Umbilical cord (tissue), 2 donors: ENCODE data around the gene RNF181. TPM values are rescaled to one million over a fixed set of nuclear protein-coding genes. Genes with fewer than 3 reads are reported as not detected.
"Not testable (repeated sequence)": the region's sequence is repeated elsewhere in the genome, so short reads cannot be mapped to it uniquely, and the experiment has no call there.

ENCODE experiments used
- DNase-seq: peaks from one replicate; pipeline ENCODE4 v3.0.0-alpha.2; 2015; ENCODE audit warnings: low spot score
- total RNA-seq: library from RNA; depleted of rRNA; stranded (reverse); fragments of >200 nt; gene quantifications from one replicate; pipeline ENCODE4 v1.2.3, GENCODE V29; 2014; ENCODE audit warnings: low replicate concordance; ENCODE audit not compliant: insufficient read depth

RNF181 gene
- total RNA-seq, 1 donor from 2014 or later, result 76.3 TPM

- peak; percentile 49 for DNase-seq
Measured at GRCh38 chr2:85577386-85578242, 17.9 kb upstream of the RNF181 start, which contains the start of gene VAMP8. Gene VAMP8 (plus strand): TSS chr2:85577586. CDS start chr2:85577647, 61 bp downstream.

- peak; percentile 86 for DNase-seq
Measured at GRCh38 chr2:85578243-85579180, 17.0 kb upstream of the RNF181 start.

- peak; percentile 70 for DNase-seq
Measured at GRCh38 chr2:85579266-85579935, 16.1 kb upstream of the RNF181 start.

- no peak for DNase-seq
Measured at GRCh38 chr2:85580206-85580605, 15.3 kb upstream of the RNF181 start.

- DNase-seq, result no peak
Measured at GRCh38 chr2:85582492-85582891, 13.1 kb upstream of the RNF181 start.

- DNase-seq, result no peak
Measured at GRCh38 chr2:85583667-85584353, 11.7 kb upstream of the RNF181 start.

- DNase-seq, result peak; percentile 40
Measured at GRCh38 chr2:85584354-85584856, 11.1 kb upstream of the RNF181 start, which contains the start of gene VAMP5. Gene VAMP5 (plus strand): TSS chr2:85584431. CDS start chr2:85584491, 60 bp downstream.

GRCh38 chr2:85584857-85585780 lies 10.4 kb upstream of the RNF181 start:
- peak; percentile 32 for DNase-seq

- DNase-seq, result peak; percentile 38
Measured at GRCh38 chr2:85585781-85586105, 9.8 kb upstream of the RNF181 start.

GRCh38 chr2:85588236-85588635 lies 7.3 kb upstream of the RNF181 start:
- no peak for DNase-seq

GRCh38 chr2:85588645-85589044 lies 6.9 kb upstream of the RNF181 start:
- DNase-seq, result no peak

- DNase-seq, result no peak
Measured at GRCh38 chr2:85589181-85589580, 6.4 kb upstream of the RNF181 start.

- DNase-seq, result peak; percentile 80
Measured at GRCh38 chr2:85589982-85590791, 5.4 kb upstream of the RNF181 start.

- DNase-seq, result no peak
Measured at GRCh38 chr2:85590950-85591349, 4.6 kb upstream of the RNF181 start.

- DNase-seq, result no peak
Measured at GRCh38 chr2:85591563-85591962, 4.0 kb upstream of the RNF181 start.

GRCh38 chr2:85592299-85592698 lies 3.2 kb upstream of the RNF181 start:
- DNase-seq, result not testable (repeated sequence)

GRCh38 chr2:85593023-85593422 lies 2.5 kb upstream of the RNF181 start:
- no peak for DNase-seq

- no peak for DNase-seq
Measured at GRCh38 chr2:85594715-85595300, 737 bp upstream of the RNF181 start.

- no peak for DNase-seq
Measured at GRCh38 chr2:85596026-85596333, 435 bp downstream of the RNF181 start.
